Suprapubic skin (tissue), 4 donors: ENCODE results near the gene KANSL1.
"Not testable (repeated sequence)": the region's sequence is repeated elsewhere in the genome, so short reads cannot be mapped to it uniquely, and the experiment has no call there.

Experiments
- POLR2A ChIP-seq, 2 donors: fragments of 450-650 bp; IDR thresholded peaks; one replicate each; pipeline ENCODE4 v1.6.1; 2017; ENCODE audit warnings: antibody characterized with exemption in 2 of 2, mild to moderate bottlenecking in 2 of 2, moderate library complexity in 2 of 2
- POLR2AphosphoS5 ChIP-seq, 3 donors: sonication (generic); formaldehyde crosslinking; IDR thresholded peaks; one replicate each; pipeline ENCODE4 v1.6.1; 2017; ENCODE audit warnings: antibody characterized with exemption in 3 of 3
- TF ChIP-seq, protein P1 (sequence below), 2 donors: fragments of 200-600 bp in 1 of 2; fragments of 450-650 bp in 1 of 2; sonication (generic) in 1 of 2; IDR thresholded peaks; one replicate each; pipeline ENCODE4 v1.5.1; 2016 to 2019; ENCODE audit warnings: antibody characterized with exemption in 2 of 2, mild to moderate bottlenecking in 1 of 2, moderate library complexity in 1 of 2

DNA sequence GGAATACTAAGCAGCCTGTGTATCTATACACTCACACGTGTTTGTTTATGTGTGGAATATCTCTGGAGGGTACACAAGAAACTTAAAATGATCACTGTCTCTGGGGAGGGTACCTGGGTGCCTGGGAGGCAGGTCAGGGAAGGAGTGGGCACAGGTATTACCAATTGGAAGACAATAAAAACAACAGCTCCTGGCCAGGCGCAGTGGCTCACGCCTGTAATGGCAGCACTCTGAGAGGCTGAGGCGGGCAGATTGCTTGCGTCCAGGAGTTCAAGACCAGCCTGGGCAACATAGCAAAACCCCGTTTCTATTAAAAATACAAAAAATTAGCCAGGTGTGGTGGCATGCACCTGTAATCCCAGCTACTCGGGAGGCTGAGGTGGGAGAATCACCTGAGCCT, 169.9 kb downstream of the KANSL1 start:
- TF ChIP-seq POLR2A, POLR2AphosphoS5 (IDR thresholded peaks at IDR 0.05): not testable (repeated sequence)
- TF ChIP-seq, protein P1, sequence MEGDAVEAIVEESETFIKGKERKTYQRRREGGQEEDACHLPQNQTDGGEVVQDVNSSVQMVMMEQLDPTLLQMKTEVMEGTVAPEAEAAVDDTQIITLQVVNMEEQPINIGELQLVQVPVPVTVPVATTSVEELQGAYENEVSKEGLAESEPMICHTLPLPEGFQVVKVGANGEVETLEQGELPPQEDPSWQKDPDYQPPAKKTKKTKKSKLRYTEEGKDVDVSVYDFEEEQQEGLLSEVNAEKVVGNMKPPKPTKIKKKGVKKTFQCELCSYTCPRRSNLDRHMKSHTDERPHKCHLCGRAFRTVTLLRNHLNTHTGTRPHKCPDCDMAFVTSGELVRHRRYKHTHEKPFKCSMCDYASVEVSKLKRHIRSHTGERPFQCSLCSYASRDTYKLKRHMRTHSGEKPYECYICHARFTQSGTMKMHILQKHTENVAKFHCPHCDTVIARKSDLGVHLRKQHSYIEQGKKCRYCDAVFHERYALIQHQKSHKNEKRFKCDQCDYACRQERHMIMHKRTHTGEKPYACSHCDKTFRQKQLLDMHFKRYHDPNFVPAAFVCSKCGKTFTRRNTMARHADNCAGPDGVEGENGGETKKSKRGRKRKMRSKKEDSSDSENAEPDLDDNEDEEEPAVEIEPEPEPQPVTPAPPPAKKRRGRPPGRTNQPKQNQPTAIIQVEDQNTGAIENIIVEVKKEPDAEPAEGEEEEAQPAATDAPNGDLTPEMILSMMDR (IDR thresholded peaks at IDR 0.05) = not testable (repeated sequence)
